Left renal cortex interstitium (tissue), 4 donors: ENCODE results near the gene MTCL1. TPM values are rescaled to one million over a fixed set of nuclear protein-coding genes. Genes with fewer than 3 reads are reported as not detected.

ENCODE experiments used
- DNase-seq, 4 donors: peaks; one replicate each; pipeline ENCODE4 v3.0.0-alpha.2; 2013; ENCODE audit warnings: low read depth in 4 of 4, low spot score in 2 of 4, missing footprints in 1 of 4
- polyA plus RNA-seq, 4 donors: library from polyadenylated mRNA; unstranded; fragments of 120-200 nt; gene quantifications; one replicate each; pipeline ENCODE4 v1.2.1, GENCODE V29; 2013; ENCODE audit not compliant: insufficient read length in 4 of 4

MTCL1 gene
- polyA plus RNA-seq, 4 donors: 13.4 to 33.1 (median 22.6) TPM

DNA sequence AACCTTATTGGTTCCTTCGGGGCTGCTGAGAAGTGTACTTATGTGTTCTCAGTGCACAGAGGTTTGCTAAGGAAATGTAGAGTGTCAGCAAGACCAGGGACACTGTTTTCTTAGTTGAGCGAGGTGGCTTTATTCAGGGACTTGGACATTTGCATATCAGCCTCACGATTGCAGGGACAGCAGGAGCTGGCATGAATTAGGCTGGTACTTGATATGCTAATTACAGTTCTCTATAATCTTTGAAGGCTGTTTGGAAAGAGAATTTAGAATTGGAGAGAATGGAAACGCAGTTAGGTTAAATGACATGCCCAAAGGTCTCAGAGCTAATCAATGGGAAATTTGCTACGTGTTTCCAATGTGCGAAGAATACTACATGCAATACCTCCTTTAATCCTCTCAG, 18.7 kb upstream of the MTCL1 start:
- no peak for DNase-seq

DNA sequence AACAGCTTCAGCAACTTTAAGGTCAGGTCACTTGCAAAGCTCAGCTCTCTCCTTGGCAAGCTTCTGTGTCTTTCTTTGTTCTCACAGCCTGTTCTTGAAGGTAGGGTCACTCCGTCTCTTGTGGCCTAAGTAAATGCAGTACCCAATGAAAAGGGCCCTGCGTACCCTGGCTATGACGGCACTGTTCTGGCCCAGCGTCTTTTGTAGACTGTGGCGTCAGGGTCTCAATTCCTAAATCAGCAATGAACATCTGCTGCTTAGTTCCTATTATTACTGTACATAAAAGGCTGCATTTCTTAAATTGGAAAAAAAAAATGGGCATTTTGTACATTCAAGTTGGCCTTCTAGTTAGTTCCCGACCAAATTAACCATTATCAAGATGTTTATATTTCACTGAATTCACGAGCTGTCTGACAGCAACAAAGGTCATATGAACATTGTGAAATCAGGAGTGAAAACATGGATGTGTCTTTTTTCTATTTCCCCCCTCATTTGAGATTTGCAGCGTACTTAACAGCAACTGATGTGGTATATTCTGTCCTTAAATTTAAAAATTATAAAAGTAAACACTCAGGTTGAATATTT, 17.0 kb upstream of the MTCL1 start:
- DNase-seq: no peak

DNA sequence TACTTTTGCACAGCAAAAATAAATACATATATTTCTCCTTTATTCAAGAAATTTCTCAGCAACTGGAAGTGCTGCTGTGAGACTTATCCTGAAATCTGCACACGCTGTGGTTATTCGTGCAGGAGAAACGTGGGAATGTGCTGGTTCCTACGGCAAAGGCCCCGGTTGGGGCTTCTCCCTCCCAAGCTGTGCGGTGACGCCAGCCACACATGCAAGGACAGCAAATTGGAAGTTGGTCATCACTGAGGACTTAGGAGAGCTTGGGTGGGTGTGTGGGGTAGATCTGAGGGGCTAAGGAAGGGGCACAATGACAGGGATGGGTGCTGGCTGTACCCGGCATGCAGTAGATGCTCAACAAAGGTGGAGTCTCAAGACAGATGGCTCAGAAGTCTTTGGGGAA, 16.5 kb upstream of the MTCL1 start:
- no peak for DNase-seq

DNA sequence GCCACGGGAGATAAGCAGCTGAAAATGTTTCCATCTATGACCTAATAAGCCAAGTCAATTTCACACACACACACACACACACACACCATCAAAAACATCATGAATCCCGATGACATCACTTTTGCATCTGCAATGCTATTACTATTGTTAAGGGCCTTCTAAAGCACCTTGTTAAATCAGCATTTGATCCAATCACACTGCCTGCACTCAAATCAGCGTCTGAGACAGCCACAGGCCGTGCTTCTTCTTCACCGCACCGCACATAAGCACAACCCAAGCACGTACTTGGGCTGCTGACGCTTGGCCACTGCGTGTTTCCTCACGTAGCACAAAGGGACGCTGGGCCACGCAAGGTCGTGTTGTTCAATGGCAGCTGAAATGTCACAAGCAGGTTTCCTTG, 15.8 kb upstream of the MTCL1 start:
- no peak for DNase-seq

DNA sequence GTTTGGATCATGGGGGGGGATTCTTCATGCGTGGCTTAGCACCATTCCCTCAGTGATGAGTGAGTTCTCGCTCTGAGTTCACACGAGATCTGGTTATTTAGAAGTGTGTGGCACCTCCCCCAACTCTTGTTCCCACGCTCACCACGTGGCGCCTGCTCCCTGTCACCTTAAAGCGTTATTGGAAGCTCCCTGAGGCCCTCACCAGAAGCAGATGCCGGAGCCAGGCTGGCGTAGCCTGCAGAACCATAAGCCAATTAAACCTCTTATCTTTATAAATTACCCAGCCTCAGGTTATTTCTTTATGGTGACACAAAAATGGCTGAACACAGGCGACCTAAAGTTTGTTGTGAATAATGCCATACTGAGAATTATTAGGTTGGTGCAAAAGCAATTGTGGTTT, 10.5 kb upstream of the MTCL1 start:
- no peak for DNase-seq

DNA sequence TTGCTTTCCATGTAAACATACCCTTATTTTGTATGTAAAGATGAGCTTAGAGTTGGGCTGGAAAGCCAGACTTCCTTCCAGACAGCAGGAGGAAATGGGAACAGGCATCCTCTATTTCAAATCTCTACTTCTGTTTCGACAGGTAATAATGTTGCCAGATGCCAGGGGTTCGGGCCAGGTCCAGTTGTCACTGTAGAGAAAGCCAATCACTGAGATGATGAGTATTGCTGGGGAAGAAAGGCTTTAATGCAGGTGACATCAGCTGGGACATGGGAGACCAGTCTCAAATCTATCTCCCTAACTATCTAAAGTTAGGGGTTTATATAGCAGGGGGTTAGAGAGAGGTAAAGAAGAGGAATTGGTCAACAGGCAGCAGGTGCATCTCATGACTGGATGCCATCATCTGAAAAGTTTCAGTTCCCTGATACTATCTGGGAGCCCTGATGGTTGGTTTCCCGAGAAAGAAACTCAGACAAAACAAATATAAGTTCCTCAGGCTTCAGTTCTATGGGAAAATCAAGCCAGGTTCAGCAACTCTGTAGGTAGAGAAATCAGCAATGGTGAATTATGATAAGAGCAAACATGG, 9.3 kb upstream of the MTCL1 start:
- no peak for DNase-seq

DNA sequence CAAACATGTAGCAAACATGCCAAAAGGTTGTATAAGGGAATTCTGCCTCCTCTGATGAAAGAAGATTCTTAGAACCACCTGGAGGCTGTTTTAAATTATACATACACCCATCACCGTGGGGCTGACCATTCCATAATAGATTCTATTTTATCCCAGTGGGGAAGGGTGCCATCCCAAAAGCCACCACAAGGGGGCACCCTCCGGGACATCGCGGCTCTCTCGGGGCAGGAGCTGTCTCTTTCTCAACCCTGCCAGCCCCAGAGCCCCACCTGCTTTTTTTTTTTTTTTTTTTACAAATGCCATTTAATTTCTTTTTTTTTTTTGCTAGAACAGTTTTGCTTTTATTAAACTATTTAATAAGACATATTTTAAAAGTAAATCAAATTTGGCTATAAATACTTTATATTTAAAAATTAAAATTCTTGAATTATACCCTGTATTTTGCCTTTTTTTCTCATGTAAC, 8.6 kb upstream of the MTCL1 start:
- no peak for DNase-seq

DNA sequence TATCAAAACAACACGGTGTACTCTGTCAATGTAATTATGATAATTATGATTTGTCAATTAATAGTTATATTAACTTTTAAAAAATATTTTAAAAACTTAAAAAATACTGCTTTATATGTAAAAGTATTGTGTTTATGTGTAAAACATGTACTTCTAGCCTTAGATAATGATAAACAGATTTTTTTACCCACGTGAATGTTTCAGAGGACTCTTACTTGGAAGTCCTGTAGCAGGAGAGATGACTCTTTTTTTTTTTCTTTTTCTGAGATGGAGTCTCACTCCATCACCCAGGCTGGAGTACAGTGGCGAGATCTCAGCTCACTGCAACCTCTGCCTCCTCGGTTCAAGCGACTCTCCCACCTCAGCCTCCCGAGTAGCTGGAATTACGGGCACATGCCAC, 6.2 kb upstream of the MTCL1 start:
- DNase-seq: no peak

DNA sequence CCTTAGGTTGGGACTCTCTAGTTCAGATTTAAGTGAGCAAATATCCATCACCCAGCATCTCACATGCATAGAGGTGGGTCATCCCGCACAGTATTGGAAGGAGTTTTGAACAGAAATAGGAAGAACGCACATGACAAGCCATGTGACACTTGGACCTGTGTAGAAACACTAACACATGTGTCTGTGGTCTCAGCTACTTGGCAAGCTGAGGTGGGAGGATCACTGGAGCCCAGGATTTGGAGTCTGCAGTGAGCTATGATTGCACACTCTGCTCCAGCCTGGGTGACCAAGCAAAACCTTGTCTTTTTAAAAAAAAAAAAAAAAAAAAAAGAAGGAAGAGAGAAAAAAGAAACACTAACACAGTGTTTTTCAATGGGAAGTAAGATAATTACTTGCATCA, 5.4 kb upstream of the MTCL1 start:
- DNase-seq: no peak

DNA sequence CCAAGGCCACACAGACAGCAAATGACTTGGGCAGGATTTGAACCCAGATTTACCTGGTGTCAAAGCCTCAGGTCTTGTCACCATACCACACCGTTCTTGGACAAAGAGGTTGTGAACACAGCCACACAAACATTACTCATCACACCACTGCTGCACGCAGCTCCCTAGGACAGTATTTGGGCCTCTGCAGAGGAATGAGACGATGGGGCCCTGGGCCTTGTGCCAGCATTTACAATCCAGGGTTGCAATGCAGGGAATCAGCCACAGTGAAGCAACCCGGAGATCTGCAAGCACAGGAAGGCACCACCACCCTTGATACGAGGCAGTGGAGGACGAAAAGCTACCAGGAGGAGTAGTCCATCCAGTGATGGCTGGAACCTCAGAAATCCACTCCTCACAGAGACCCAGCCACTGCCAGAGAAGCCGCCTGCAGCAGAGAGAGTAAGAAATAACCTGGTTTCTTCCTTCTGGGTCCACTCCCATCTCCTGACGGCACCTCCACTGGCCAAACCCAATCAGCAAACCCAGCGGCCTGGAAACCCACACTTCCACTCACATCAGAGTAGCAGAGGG, 3.7 kb upstream of the MTCL1 start:
- no peak for DNase-seq

DNA sequence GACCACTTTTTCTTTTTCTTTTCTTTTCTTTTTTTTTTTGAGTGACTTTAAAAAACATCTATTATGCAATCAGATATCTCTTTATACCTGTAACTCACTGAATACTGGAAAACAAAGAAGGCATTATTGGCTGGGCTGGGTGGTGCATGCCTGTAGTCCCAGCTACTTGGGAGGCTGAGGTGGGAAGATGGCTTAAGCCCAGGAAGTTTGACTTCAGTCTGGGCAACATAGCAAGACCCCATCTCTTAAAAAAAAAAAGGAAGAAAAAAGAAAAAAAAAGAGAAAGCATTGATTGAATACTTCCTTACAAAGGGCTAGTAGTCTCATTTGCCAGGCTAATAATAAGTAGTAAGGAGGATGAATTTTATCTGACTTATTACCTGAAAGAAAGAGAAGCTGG, 2.7 kb upstream of the MTCL1 start:
- DNase-seq: no peak

DNA sequence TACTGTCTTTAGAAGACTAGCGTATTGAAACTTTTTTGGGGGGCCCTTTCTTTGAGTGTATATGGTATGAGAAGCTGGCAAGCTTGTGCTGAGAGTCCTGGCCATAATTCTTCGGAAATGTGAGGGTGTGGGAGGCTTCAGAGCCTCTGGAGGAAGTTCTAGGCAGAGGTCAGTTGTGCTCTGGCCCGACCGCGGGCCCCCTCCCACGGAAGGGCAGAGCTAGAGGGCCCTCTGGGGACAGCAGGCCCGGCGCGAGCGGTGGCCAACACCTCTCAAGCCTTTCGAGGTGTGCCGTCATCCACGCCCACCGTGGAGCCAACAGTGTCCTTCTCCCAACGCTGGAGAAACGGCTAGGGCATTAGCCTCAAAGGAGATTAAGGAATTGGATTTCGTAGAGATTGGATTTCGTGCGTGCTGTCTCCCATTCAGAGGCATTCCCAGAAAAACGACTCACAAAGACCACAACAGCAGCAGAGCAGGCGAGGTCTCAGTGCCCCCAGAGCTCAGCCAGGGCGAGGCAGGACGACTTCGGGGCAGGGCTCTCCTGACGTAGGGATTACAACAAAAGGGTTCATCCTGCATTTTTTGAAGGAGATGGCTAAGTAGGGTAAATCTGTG, 2.2 kb upstream of the MTCL1 start:
- no peak for DNase-seq

DNA sequence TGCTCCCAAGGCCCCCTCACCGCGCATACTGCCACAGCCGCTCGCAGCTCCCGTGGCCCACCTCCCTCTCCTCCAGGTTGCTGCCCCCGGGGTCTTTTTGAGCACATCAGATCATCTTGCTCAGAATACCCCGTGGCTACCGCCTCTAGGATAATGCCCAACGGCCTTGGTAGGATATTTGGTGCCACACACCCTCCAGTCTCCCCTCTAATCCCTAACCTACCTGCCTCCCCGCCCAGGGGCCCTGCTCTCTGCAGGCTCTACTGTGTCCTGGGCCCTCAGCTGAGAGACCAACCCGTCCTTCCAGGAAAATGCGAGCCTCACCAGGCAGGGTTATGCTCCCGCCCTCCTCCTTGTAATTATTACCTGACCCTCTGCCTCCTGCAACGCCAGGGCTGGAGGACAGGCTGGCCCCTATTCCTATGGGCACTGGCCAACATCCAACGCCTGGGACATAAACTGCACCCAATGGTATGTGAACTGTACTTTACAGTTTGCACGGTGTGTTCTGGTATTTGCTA, 1.5 kb upstream of the MTCL1 start:
- no peak for DNase-seq

DNA sequence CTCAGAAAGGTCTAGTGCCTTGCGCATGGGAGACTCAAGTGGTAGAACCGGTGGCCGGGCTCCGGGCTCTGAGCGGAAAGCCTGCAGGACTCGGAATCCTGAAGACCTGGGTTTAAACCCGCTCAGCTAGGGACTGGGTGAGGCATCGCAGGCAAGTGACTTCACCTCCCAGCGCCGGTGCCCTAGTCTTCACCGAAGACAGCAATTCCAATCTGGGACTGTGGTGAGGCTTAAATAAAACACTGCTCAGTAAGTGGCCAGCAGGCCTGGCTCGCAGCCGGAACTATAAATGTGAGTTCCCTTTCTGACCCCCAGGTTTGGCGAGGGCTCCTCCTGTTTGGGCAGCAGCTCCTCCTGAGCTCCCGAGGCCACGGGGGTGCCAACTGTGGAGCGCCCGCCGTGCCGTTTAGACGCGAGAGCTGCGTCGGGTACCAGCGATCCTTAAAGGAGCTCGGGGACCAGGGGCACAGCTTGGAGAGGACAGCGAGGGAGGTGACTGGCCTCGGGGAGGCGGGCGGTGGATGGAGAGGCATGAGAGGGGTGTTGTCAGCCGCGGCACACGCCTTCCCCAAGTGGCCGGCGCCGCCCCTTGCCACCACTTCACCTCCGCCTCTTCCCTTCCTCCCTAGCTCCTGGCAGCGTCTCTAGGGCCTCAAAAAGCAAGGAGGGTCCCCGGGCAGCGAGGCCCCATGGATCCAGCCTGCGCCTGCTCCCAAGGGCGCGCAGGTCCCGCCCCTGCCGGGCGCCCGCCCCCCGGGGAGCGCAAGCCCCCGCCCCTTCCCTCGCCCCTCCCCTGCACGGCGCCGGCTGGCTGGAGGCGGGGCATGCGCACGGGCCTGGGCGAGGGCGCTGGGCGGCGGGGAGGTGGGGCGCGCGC, 757 bp upstream of the MTCL1 start:
- peak; percentile 63 to 77 (median 69) for DNase-seq

DNA sequence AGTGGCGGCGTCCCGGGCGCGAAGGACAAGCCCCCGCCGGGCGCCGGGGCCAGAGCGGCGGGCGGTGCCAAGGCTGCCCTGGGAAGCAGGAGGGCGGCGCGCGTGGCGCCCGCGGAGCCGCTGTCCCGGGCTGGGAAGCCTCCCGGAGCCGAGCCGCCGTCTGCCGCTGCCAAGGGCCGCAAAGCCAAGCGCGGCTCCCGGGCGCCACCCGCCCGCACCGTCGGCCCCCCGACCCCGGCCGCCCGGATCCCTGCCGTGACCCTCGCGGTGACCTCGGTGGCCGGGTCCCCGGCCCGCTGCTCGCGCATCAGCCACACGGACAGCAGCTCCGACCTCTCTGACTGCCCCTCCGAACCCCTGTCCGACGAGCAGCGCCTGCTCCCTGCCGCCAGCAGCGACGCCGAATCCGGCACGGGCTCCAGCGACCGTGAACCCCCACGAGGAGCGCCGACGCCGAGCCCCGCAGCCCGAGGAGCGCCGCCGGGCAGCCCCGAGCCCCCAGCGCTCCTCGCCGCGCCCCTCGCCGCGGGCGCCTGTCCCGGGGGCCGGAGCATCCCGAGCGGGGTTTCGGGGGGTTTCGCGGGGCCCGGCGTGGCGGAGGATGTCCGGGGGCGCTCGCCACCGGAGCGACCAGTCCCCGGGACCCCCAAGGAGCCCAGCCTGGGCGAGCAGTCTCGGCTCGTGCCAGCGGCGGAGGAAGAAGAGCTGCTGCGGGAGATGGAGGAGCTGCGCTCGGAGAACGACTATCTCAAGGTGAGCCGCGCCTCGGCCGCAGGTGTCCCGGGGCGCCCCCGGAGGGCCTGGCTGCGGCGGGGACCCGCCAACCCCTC, 820 bp downstream of the MTCL1 start:
- no peak for DNase-seq

DNA sequence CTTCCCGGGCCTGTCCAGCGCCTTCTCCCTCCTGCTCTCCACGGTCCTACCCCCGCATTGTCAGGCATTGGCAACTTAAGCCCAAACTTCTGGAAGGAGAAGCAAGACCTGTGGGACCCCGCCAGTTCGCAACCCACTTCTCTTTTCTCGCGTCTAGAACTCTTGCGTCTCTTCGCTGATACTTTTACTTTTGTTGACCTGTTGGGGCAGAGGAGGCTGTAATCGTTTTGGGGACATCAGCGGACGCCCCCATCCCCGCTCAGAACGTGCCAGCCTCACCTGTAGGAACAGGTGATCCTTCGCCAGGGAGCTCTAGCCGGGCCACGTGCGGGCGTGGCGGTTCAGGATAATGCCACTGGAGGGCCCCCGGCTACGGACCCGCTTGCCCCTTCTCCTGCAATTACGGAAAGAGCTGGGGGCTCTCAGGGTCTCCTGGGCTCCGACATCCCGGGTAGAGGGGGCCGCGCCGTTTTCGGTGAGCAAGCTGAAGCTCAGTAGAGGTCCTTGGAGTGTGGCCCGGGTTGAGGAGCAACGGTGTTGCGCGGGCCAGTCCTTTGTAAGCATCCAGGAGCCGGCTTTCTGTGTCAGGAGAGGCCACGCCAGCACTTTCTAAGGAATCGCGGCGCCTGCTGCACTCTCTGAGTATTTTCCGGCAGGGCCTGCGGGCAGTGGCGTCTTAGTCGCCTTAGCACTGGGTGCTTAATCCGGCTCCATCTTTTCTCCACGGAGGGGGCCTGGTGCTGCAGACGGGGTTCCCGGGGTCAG, 1.6 kb downstream of the MTCL1 start:
- peak in 1 of 4 donors; percentile 39 for DNase-seq

DNA sequence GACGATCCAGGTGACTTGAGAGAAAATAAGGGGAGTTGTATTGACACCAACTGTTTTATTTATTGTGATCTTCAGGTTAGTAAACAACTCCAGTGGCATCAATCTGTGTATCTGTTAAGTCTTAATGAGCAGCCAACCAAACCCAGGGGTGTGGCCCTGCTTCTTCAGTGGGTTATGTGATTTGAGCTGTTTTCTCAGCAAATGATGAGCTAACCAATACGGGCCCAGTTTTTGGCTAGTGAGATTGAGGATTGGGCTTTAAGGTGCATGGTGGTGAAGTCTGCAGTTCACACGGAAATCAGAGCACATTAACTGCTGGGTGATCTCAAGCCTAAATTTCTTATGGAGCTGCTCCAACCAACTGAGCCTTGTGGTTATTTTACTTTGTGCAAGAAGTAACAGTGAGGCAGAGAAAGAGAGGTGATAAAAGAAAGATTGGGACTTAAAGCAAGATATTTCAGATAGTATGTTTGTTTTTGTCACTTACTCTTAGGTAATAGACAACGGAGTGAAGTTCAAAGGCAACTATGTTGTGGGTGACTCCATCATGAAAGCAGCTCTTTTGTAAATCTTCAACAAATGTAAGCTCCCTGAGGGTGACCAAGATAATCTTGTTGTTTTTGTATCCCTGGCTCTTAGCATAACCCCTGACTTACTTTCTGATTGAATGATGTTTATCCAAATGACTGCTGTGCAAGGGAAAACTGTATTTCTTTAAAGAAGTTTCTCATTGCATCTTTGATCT, 2.4 kb downstream of the MTCL1 start:
- no peak for DNase-seq

DNA sequence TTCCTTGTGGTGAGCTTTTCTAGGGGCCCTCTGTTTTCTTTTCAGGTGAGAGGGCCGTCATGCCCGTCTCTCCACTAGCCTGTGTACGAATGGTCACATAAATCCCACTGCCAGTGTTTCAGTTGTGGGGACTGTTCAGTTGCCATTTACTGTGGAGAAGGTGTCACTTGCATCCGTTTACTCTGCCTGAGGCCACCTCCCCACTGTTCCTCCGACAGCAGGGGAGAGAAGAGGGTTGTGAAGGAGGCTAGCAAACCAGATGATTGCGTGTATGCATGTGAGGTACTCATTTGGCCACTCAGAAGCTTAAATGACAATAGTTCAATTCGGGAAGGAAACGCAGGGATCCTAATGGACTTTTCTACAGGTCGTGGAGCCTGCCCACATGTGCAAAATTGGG, 3.3 kb downstream of the MTCL1 start:
- no peak for DNase-seq
